ENCODE data around the gene ARIH1.

ARIH1 gene

DNA sequence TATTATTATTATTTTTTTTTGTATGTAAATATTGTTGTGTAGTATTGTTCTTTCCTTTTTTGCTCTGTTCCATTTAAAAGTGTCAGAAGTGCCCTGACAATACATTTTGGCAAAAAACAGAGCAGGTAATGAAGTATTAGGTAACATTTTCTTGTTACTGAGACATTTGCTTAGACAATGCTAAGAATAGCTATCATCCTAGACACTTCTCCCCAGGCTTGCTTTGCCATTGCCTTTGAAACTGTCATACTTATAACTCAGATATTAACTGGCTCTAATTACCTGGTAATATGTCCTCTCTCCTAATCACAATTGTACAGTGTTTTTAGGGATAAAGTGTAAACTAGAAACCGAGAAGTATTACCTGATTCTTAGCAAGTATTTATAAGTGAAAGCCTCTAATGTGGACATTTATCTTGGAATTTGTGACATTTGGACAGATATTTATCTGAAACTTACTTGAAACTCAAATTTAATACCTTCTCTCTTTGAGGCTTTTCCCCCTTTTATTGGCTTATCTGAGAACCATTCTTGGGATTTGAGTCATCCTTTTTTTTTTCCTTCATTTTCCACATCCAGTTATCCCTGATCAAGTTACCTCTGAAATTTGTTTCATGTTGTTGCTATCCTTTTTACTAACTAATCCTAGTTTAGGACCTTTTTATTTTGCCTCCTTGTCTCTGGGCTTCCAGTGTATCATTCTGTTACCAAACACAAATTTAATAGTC, 13.1 kb downstream of the ARIH1 start:
- DNase-seq (ENCODE audit: low read depth in 2 of 2): no peak

DNA sequence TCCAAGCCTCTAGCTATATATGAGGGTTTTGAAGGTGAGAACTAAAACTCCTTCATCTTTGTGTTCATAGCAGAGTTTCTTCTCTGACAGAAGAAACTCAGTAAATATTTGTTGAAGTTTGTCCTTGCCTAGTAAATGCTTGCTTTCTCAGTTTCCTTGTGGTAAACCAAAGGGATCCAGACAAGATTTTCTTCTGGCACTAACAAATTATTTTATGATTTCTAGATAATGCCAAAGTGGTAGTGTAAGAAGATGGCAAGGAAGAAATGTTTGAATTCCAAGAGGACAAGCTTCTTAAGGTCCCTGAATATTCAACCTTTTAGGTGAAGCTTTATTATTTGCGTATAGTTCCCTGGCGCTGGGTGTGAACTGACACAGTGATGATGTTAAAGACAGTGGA, 14.4 kb downstream of the ARIH1 start:
- DNase-seq (ENCODE audit: low read depth in 2 of 2): no peak

DNA sequence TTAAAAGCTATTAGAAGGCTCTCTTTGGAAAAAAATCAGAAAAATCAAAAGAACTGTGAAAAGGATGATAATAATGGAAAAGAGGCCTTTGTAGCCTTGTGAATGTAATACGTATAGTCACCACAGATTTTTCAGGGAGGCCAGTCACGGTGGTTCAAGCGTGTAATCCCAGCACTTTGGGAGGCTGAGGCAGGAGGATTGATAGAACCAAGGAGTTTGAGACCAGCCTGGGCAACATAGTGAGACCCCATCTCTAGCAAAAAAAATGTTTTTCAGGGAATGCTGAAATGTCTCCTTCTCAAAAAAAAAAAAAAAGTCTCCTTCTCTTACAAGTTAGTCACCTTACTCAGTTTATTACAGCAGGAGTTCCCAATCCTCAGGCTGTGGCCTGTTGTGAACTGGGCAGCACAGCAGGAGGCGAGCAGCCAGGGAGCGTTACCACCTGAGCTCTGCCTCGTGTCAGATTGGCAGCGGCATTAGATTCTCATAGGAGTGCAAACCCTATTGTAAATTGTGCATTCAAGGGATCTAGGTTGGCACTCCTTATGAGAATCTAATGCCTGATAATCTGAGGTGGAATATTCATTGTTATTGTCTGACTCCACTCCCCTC, 15.9 kb downstream of the ARIH1 start:
- no peak for DNase-seq (ENCODE audit: low read depth in 2 of 2)

DNA sequence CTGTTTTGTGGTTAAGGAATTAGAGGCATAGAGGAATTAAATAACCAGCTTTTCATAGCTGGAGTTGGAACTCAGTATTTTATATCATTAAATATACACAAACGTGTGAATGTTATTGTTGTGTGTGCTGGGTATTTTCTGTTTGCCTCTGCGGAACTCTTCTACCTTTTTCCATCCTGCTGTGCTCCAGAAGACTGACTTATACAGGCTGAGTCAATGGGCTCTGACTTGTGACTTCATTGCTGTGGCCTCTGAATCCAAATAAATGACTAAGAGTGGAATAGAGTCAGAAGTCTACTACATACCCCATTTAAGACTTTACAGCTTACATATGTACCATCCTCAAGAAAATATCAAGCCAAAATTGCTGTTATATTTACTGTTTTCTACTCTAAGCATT, 17.6 kb downstream of the ARIH1 start:
- no peak for DNase-seq (ENCODE audit: low read depth in 2 of 2)

DNA sequence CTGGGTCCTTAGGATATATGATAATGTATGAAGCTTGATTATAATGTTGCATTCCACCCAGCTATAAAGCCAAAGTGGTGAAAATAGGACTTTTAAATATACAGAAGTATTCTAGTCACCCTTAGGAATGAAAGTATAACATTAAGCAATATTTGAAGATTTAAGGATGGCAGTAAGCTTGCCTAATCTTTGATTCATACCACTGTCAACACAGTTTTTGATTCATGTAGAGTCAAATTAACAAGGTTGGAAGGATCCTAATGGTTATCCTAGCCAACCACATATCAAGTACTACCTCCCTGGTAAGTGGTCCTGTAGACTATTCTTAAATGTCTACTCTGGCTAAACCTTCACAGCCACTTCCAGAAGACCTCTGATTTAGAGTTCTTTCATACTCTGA, 18.6 kb downstream of the ARIH1 start:
- no peak for DNase-seq (ENCODE audit: low read depth in 2 of 2)

DNA sequence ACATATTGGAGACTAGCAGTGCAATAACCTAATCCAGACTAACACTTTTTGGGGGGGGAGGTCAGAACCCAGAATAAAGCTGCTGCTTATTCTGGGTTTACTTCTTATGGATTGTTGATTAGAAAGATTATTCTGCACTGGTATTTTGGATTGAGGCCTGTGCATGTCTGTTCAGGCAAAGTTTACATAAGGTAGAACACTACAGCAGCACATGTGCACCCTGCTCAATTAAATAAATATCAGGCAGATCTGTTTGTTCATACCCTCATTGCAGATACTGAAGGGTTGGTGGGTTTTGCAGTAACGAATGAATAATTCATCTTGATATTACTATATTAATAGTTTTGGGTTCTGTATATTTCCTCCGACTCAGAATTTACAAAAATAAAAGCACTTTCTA, 19.1 kb downstream of the ARIH1 start:
- DNase-seq (ENCODE audit: low read depth in 2 of 2): no peak

DNA sequence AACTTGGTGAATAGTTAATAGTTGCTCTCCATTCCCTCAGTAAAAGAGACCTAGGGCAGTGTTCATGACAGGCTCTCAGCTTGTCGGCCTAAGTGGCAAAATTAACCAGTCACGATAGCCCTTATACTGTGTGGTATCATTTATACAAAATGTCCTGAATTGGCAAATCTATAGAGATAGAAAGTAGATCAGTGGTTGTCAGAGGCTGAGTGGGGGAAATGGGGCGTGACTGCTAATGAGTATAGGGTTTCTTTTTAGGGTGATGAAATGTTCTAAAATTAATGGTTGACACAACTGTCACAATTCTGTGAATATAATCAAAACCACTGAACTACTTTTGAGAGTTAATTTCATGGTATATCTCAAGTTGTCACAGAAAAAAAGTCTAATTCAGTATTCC, 20.9 kb downstream of the ARIH1 start:
- no peak for DNase-seq (ENCODE audit: low read depth in 2 of 2)

DNA sequence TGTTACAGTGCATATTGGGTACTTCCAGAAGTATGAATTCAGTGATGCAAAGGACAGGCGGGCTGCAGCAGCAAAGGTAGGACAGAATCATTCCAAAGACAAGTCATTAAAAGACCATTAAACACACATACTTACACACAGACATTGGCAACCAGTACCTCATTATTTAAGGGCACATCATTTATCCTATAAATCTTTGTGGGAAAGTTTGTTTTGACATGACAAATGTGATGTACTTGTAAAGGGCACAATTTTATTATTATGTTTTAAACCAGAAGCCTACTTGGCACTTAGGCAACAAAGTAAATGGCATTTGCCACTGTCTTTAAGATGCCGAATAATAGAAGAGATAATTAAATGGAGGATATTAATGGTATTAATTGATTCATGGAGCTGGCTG, 22.7 kb downstream of the ARIH1 start:
- no peak for DNase-seq (ENCODE audit: low read depth in 2 of 2)

DNA sequence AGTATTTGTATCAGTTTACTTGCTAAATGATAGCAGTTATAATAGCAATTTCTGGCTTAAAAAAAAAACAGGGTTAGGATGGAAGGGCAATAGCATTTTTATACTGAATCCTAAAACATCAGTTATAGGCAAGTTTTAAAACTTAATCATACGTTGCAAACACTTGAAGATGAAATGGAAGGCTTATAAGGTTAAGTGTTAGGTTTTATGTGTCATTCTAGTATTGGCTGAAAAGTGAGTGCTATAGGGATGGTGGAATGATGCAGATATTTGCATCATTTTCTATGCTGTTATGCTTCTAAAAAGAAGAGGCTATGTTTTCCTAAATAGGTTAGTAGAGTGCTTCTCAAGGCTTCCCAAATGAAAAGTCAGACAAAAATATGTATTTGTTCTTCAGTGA, 23.3 kb downstream of the ARIH1 start:
- DNase-seq (ENCODE audit: low read depth in 2 of 2): no peak

DNA sequence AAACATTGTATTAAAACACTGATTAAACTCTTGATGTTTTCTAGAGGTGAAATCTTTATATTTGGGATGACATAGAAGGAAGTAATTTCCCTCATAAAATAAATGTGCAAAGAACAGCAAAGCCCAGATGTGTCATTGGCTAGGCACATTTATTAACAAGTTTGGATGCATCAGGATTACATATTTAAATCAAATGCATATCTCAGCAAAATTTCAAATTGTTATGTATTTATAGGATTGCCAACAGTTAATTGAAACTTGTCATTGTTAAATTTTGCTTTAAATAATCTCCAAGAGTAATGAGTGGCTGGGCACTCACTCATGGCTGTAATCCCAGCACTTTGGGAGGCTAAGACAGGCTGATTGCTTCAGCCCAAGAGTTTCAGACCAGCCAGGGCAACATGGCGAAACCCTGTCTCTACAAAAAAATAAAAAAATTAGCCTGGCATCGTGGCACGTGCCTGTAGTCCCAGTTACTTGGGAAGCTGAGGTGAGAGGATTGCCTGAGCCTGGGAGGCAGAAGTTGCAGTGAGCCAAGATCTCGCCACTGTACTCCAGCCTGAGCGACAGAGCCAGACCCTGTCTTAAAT, 28.2 kb downstream of the ARIH1 start:
- DNase-seq (ENCODE audit: low read depth in 2 of 2): no peak

DNA sequence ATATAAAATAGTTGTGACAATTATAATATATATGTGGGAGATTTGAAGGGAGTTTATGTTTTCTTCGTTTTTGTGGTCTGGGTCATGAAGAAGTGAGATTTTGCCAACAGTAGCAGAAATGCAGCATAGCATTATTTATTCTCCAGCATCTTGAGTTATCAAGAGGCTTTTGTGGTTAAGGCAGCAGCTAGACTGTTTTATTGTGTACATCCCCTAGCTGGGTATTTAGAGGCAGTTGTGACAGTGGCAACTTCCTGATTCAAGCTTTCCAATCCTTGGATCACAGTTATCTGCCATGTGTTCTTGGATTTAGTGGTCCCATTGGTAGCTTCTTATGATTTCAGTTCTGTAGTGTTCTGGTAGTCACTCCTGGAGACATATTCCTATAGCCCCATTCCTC, 29.0 kb downstream of the ARIH1 start:
- DNase-seq (ENCODE audit: low read depth in 2 of 2): no peak

DNA sequence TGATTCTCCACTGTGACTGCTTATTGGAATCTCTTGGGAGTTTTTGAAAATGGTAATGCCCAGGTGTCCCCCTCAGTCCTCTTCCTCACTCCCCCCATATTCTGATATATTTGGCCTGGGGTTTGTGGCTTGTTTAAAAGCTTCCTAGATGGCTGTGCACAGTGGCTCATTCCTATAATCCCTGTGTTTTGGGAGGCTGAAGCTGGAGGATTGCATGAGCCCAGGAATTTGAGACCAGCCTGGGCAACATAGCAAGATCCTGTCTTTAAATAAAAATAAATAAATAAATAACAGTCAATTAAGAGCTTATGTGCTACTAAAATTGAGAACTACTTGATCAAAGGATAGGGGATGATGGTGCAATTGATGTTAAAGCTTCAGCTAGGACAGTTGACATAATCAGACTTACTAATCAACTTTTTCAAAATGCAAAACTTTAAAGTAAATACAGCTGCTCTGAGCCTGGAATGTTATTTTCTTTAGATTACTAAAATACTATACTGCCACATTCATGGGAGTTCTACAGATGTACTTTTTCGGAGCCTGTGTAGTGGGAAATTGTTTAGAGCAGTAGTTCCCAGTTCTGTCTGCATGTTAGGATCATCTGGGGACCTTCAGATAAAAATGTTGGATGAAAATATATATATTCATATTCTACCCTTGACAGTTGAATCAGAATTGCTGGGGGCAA, 33.4 kb downstream of the ARIH1 start:
- DNase-seq (ENCODE audit: low read depth in 2 of 2): no peak

DNA sequence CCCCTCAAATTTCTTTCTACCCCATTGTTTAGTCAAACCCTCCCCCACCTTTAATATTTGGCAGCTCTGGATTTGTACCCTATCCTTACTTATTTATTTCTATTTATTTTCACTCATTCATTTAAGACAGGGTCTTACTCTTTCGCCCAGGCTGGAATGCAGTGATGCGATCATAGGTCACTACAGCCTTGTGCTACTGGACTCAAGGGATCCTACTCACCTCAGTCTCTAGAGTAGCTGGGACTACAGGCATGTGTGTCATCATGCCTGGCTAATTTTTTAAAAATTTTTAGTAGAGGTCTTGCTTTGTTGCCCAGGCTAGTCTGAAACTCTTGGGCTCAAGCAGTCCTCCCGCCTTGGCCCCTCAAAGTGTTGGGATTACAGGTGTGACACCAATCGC, 35.4 kb downstream of the ARIH1 start:
- DNase-seq (ENCODE audit: low read depth in 2 of 2): no peak

DNA sequence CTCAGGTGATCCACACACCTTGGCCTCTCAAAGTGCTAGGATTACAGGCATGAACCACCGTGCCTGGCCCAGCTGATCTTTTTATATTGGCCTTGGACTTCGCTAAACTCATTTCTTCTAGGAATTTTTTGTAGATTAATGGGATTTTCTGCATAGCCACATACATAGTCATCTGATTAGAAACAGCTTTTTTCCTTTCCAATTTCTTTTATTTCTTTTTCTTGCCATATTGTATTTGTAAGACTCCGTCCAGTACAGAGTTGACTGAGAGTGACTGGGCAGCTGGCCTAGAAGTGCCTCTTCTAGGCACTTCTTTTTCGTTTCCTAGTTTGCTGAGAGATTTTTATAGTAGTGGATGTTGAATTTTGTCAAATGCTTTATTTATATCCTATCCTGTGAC, 37.4 kb downstream of the ARIH1 start:
- DNase-seq (ENCODE audit: low read depth in 2 of 2): no peak

DNA sequence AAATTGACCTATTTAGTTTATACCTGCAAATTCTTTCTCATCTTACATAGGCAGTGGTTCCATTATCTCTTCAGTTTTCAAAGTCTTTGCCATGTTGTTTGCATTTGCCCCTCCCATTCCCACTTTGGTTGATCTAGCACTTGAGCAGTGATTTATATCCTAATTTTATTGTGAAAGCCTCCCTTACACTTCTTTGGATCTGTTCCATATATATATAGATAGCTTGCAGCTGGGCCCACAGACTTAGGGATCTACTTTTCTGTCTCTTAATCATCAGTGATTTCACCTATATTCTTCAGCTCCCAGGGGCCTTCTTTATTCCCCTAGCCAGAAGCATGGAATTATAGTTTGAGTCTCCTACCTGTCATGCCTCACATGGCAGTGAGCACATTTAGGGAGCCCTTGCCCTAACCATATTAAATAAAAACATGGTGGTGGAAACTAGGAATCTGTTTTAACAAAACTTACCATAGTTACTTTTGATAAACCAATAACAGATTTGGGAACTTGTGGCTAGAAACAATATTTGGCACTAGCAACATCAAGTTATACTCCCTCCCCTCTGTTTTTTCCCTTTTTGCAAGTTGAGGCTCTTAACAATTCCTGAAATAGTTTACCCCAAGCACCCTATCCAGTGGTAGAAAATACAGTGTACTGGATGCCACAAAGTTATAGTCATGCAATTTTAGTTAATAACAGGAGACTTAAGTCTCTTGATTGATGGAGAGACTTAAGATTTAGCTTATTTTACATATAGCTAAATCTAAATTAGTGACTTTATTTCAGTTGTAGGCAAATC, 41.7 kb downstream of the ARIH1 start:
- no peak for DNase-seq (ENCODE audit: low read depth in 2 of 2)

DNA sequence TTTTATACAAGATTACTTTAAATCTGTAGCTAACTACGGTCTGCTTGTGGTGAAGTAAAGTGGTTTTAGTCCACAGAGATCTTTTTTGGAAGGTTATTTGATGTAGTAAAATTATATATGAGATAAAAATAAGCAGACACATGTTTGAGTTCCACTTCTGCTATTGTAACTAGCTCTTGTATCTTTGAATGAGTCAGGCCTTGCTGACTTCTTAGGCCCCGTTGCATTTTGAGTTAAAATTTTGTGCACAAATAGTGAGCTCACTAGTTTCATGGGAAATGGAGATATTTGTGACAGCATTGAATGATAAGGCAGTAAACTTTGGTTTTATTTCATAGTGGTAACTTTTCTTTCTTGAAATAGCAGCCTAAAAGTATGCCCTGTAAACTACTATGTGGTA, 42.6 kb downstream of the ARIH1 start:
- DNase-seq (ENCODE audit: low read depth in 2 of 2): no peak

DNA sequence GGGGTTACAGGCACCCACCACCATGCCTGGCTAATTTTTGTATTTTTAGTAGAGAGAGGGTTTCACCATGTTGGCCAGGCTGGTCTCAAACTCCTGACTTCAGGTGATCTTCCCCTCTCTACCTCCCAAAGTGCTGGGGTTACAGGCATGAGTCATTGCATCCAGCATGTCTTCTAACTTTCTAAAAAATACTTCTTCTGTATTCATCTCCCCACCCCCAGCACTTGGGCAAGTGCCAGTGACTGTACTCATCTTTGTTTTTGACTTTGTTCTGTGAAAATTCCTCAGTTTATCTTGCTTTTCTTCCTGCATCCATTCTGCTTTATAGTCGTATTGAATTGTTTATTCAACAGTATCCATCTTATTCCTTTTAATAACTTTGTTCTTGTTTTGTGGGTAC, 47.6 kb downstream of the ARIH1 start:
- no peak for DNase-seq (ENCODE audit: low read depth in 2 of 2)

DNA sequence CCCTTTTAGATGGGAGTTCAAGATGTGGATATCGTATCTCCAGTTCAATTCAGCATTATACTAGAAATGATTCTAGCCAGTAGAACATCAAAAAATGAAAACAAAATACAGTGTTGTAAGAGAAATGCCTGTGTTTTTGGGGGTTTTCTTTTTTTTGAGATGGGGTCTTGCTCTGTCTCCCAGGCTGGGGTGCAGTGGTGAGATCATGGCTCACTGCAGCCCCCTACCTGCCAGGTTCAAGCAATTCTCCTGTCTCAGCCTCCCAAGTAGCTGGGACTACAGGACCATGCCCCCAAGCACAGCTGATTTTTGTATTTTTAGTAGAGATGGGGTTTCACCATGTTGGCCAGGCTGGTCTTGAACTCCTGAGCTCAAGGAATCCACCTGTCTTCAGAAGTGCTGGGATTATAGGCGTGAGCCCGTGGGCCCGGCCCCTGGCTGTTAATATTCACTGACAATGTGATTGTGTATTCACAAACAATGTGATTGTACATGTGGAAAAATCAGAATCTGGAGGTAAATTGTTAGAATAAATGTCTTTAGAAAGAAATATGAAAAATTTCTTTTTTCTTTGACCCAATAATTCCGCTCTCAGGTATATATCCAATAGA, 59.0 kb downstream of the ARIH1 start:
- DNase-seq (ENCODE audit: low read depth in 2 of 2): peak in 1 of 2 donors; percentile 9

DNA sequence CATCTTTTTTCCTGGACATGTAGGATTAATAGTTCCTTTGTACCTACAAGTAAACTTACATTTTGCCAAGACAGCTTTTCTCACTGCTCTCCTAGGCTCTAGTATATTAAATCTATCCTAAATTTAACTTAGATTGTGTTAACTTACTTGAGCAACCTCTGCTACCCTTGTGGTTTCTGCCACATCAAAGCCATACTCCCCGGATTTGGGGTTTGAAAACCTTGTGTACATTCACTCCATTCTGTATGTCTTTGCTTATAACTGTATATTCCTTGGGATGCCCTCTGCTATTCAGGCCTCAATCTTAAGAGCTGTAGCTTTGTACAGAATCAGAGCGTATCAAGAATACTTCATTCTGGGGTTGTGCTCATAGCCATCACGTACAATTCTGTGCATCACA, 60.4 kb downstream of the ARIH1 start:
- DNase-seq (ENCODE audit: low read depth in 2 of 2): peak in 1 of 2 donors; percentile 11

DNA sequence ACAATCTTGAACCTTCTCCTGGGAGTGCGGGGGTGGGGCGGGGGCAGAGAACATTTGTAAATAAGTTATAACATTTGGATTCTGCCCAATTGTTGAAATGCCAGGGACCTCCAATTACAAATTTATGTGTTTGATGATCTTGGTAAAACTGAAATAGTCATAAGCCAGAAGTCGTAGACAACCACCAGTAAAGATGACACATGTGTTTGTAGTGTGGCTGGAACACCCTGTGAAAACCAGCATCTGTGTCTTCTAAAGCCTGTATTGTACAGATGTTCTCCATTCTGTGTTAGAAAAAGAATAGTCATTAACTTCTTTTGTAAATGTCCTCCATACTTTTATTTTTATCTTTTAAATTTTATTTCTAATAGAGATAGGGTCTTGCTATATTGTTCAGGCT, 61.8 kb downstream of the ARIH1 start:
- no peak for DNase-seq (ENCODE audit: low read depth in 2 of 2)

DNA sequence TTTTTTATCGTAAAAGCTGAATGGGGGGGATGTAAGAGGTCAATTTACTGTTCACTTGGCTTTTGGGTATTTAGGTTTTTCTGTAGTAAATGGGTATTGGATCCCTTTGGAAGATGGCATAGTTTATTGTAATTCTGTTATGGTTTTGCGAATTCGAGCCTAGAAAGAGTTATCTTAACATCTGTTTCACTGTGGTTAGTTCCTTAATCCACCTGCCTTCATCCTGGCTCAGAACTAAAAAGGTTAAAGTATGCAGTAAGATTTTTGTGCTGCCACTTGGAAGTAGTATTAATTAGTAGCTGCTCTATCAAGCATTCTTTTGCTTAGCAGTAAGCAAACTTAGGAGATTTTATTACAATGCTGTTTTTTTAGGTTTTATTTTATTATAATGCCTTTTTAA, 62.4 kb downstream of the ARIH1 start:
- DNase-seq (ENCODE audit: low read depth in 2 of 2): no peak

DNA sequence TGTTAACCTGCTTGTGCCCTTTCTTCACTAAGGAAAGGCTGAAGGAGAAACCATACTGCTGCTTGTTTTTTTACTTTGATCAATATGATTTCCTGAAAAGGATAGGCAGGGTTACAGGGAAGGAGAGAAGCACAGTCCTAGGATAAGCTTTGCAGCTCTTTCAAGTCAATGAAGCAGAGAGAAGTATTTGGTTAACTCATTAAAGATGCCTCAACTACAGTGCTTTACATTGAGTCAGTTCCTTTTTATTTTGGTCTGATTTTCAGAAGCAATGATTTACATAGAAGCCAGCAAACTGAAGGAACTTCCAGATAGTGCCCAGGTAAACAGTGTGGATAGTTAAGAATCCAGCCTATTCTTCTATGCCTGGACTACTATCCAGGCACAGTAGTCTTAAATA, 64.8 kb downstream of the ARIH1 start:
- no peak for DNase-seq (ENCODE audit: low read depth in 2 of 2)

Data from stimulated activated CD8-positive, alpha-beta memory T cell treated with anti-CD3 and anti-CD28 coated beads, Interleukin-2, amount 100 ng/mL, for 1 hour (primary cell).